ENCODE data around the gene GH1.
A peak's percentile ranks its signal among the peaks of the same experiment; 100 is the strongest.

The GH1 gene

DNA sequence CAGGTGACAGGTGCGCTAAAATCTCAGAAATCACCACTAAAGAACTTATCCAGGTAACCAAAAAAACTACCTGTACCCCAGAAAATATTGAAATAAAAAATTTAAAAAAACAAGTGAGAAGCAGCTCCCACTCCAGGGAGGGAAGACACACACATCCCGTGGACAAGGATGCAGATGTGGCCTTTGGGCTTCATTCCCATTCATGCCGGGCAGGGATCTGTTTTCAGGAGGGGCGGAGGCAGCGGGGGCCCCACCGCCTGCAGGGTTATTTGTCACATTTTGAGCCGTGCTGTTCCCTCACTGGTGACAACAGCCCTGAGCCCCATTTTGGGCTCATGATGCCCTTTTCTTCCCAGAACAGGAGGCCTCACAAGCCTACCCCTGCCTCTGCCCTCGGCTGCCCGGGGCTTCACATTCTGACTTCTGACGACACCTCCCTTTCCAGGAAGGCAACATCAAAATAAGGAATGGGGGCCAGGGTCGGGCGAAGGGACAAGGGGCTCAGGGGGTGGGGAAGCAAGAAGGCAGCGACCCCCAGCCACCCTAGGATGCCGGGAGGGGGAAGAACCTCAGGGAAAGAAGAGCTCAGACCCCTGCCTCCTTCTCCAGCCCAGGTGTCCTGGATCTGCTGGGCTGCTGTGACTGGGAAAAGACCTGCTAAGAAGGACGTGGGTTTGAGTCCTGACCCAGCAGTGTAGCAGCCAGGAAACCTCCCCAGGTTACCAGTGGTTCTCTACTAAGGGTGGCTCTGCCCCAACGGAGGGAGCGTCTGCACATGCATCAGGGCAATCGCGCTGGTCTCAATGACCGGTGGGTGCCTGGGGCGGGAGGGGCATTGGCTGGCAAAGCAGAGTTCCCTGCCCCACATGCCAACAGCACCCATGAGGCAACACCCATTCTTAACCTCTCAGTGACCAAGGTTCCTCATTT is 15.8 kb upstream of the GH1 start:
- FAIRE-seq (peak; percentile 16), DNase-seq (ENCODE audit: insufficient read length, low spot score) (no peak)
- TF ChIP-seq TAF1 (IDR thresholded peaks at IDR 0.05; ENCODE audit: low read depth, low read length) (no peak), POLR2A (IDR thresholded peaks at IDR 0.05; ENCODE audit: low read depth, low read length) (no peak), POU2F2 (IDR thresholded peaks at IDR 0.05; ENCODE audit: low read depth, low read length) (no peak), POLR2AphosphoS5 (IDR thresholded peaks at IDR 0.05; ENCODE audit: low read depth, low read length) (no peak), SPI1 (IDR thresholded peaks at IDR 0.05; ENCODE audit: low read depth, low read length) (no peak), PAX5 (IDR thresholded peaks at IDR 0.05; ENCODE audit: insufficient read depth, low read length, severe bottlenecking) (no peak)

DNA sequence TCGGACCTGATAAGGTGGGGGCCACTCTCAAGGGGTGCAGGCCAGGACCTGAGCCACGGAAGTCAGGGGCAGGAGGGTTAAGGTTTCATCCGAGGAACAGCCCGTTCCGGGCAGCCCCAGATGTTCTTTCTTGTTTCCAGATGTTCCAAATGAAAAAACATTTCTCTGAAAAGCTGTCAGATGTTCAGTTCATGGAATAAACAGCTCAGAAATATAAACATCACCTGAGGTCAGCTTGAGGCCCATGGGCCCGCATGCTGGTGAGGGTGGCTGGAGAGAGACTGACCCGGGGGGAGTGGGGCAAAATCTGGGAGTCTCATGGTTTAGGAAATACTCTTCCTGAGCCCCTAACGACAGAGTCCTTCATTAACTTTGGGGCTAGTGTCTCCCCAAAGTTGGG is 15.0 kb upstream of the GH1 start:
- no peak for FAIRE-seq
- DNase-seq (ENCODE audit: insufficient read length, low spot score): no peak
- TF ChIP-seq POLR2A (IDR thresholded peaks at IDR 0.05; ENCODE audit: low read depth, low read length) (no peak), PAX5 (IDR thresholded peaks at IDR 0.05; ENCODE audit: insufficient read depth, low read length, severe bottlenecking) (no peak), POU2F2 (IDR thresholded peaks at IDR 0.05; ENCODE audit: low read depth, low read length) (no peak), POLR2AphosphoS5 (IDR thresholded peaks at IDR 0.05; ENCODE audit: low read depth, low read length) (no peak), TAF1 (IDR thresholded peaks at IDR 0.05; ENCODE audit: low read depth, low read length) (no peak), SPI1 (IDR thresholded peaks at IDR 0.05; ENCODE audit: low read depth, low read length) (no peak)

- TF ChIP-seq POLR2AphosphoS5 (IDR thresholded peaks at IDR 0.05; ENCODE audit: low read depth, low read length) (no peak), PAX5 (IDR thresholded peaks at IDR 0.05; ENCODE audit: insufficient read depth, low read length, severe bottlenecking) (no peak), POU2F2 (IDR thresholded peaks at IDR 0.05; ENCODE audit: low read depth, low read length) (no peak), TAF1 (IDR thresholded peaks at IDR 0.05; ENCODE audit: low read depth, low read length) (no peak), SPI1 (IDR thresholded peaks at IDR 0.05; ENCODE audit: low read depth, low read length) (no peak), POLR2A (IDR thresholded peaks at IDR 0.05; ENCODE audit: low read depth, low read length) (no peak)
- DNase-seq (ENCODE audit: insufficient read length, low spot score) (no peak), FAIRE-seq (no peak)
Measured at GRCh38 chr17:63932721-63933120, 14.1 kb upstream of the GH1 start.

DNA sequence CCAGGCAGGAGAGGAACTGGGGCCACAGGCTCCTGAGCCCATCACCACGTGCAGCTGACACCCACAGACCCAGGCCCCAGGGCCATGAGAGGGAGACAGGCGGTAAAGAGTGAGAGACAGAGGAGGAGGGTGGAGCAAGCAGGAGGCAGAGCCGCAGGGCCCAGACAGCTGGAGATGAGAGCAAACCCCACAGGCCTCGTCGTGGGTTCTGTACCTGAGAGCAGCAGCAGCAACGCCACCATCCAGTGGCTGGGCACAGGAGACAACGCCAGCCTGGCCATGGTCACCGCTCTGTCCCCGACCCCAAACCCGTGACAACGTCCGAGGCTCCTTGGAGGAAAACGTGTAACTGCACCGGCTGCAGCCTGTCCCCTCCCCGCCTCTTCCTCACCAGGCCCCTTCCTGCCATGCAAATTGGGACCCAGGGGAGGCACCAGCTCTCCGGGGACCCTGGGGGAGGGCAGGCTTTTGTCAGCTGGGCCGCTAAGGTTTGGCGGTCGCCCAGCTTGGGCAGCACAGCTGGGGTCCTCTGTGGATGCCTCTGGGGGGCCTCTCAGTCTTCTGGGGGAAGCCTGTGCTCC is 13.4 kb upstream of the GH1 start, which contains the start of gene CD79B:
CD79B (minus strand) TSS at position 351 of the 581 bp plus-strand sequence; CDS start at position 281, 70 bp downstream.
- FAIRE-seq (peak; percentile 84), DNase-seq (ENCODE audit: insufficient read length, low spot score) (peak; percentile 88)
- no peak; the same call in 1 of the 2 replicates for TF ChIP-seq TAF1 (IDR thresholded peaks at IDR 0.05; ENCODE audit: low read depth, low read length)
- TF ChIP-seq PAX5 (IDR thresholded peaks at IDR 0.05; ENCODE audit: insufficient read depth, low read length, severe bottlenecking): no peak
- TF ChIP-seq SPI1 (IDR thresholded peaks at IDR 0.05; ENCODE audit: low read depth, low read length): peak; percentile 31; the same call in 1 of the 2 replicates
- TF ChIP-seq POU2F2 (IDR thresholded peaks at IDR 0.05; ENCODE audit: low read depth, low read length): peak; percentile 99
- no peak; the same call in 1 of the 2 replicates for TF ChIP-seq POLR2AphosphoS5 (IDR thresholded peaks at IDR 0.05; ENCODE audit: low read depth, low read length)
- peak; percentile 57; the same call in 1 of the 2 replicates for TF ChIP-seq POLR2A (IDR thresholded peaks at IDR 0.05; ENCODE audit: low read depth, low read length)

DNA sequence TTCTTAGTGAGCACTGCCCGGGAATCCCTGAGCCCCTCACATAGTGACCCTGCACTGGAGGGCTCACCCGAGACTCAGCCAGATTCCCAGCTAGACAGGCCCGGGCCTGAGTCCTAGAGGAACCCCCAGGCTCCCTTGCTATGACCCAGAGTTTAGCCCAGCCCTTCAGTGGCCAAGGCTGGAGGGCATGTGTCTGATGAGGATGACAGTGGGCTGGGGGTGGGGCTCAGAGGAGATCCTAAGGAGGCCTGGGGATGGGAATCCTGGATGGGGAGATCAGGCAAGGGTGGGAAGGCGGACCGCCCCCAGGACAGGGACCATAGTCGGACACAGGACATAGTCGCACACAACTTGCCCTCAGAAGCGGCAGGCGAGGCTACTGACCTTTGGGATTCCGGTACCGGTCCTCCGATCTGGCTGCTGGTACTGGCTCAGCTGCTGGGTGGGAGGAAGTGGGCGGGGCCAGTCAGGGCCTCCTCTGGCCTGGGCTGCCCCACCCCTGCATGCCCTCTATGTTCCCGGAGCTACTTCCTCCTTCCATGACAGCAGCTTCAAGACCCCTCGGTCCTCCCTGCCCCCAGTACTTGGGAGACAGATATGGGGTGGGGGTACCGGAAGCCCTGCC is 12.4 kb upstream of the GH1 start:
- peak; percentile 66 for DNase-seq (ENCODE audit: insufficient read length, low spot score)
- TF ChIP-seq POU2F2 (IDR thresholded peaks at IDR 0.05; ENCODE audit: low read depth, low read length): no peak
- TF ChIP-seq TAF1 (IDR thresholded peaks at IDR 0.05; ENCODE audit: low read depth, low read length): no peak
- TF ChIP-seq POLR2A (IDR thresholded peaks at IDR 0.05; ENCODE audit: low read depth, low read length): no peak
- no peak for TF ChIP-seq POLR2AphosphoS5 (IDR thresholded peaks at IDR 0.05; ENCODE audit: low read depth, low read length)
- peak; percentile 76 for TF ChIP-seq SPI1 (IDR thresholded peaks at IDR 0.05; ENCODE audit: low read depth, low read length)
- TF ChIP-seq PAX5 (IDR thresholded peaks at IDR 0.05; ENCODE audit: insufficient read depth, low read length, severe bottlenecking): no peak
- peak; percentile 88 for FAIRE-seq

- FAIRE-seq: peak; percentile 84
- DNase-seq (ENCODE audit: insufficient read length, low spot score): no peak
- no peak for TF ChIP-seq POLR2A (IDR thresholded peaks at IDR 0.05; ENCODE audit: low read depth, low read length)
- no peak for TF ChIP-seq TAF1 (IDR thresholded peaks at IDR 0.05; ENCODE audit: low read depth, low read length)
- no peak for TF ChIP-seq POLR2AphosphoS5 (IDR thresholded peaks at IDR 0.05; ENCODE audit: low read depth, low read length)
- TF ChIP-seq PAX5 (IDR thresholded peaks at IDR 0.05; ENCODE audit: insufficient read depth, low read length, severe bottlenecking): no peak
- no peak for TF ChIP-seq POU2F2 (IDR thresholded peaks at IDR 0.05; ENCODE audit: low read depth, low read length)
- TF ChIP-seq SPI1 (IDR thresholded peaks at IDR 0.05; ENCODE audit: low read depth, low read length): no peak
Measured at GRCh38 chr17:63929860-63930766, 11.5 kb upstream of the GH1 start.

DNA sequence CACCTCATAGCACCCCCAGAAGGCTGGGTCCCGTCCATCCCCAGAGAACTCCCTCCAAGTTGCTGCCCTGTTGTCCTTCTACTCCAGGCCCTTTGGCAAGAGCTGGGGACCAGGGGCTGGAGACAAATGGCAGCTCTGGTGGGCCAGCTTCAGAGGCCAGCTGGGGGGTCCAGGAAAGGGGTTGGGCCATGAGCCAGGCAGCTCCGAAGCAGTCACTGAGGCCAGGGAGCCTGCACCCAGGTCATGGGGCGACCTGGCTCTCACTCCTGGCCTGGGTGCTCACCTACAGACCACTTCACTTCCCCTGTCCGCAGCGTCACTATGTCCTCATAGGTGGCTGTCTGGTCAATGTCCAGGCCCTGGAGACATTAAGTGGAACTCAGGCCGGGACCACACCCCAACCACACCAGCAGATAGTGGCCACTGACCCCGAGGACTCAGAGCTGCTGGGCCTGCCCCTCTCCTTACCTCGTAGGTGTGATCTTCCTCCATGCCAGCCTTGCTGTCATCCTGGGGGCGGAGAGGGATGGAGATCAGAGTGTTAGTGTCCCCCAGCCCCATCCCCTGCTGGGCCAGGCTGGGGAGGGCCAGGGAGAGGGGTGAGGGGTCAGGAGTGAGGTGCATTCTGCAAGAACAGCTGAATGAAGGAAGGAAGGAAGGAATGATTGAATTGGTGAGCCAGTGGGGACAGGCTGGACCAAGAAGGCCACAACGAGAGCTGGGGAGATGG is 10.5 kb upstream of the GH1 start:
- FAIRE-seq (no peak), DNase-seq (ENCODE audit: insufficient read length, low spot score) (no peak)
- TF ChIP-seq POLR2A (IDR thresholded peaks at IDR 0.05; ENCODE audit: low read depth, low read length) (no peak), PAX5 (IDR thresholded peaks at IDR 0.05; ENCODE audit: insufficient read depth, low read length, severe bottlenecking) (no peak), POLR2AphosphoS5 (IDR thresholded peaks at IDR 0.05; ENCODE audit: low read depth, low read length) (no peak)
